Subcutaneous abdominal adipose tissue (tissue), 5 donors: ENCODE measurements around the gene RBM20.
A peak's percentile ranks its signal among the peaks of the same experiment; 100 is the strongest.

Source experiments
- H3K27ac ChIP-seq: one replicate; pipeline ENCODE4 v1.7.0; 2013; ENCODE audit warnings: low read depth, mild to moderate bottlenecking, inconsistent platforms, low read length, moderate library complexity
- H3K27me3 ChIP-seq, 5 donors: one replicate each; pipeline ENCODE4 v1.7.0; 2013; ENCODE audit warnings: low read length in 5 of 5, inconsistent platforms in 1 of 5; ENCODE audit not compliant: control insufficient read depth in 5 of 5, insufficient read depth in 4 of 5
- H3K36me3 ChIP-seq, 5 donors: one replicate each; pipeline ENCODE4 v1.7.0; 2013; ENCODE audit warnings: low read length in 5 of 5; ENCODE audit not compliant: control insufficient read depth in 5 of 5, insufficient read depth in 5 of 5
- H3K4me1 ChIP-seq, 5 donors: one replicate each; pipeline ENCODE4 v1.7.0; 2013; ENCODE audit warnings: low read length in 5 of 5, mild to moderate bottlenecking in 3 of 5, moderate library complexity in 1 of 5; ENCODE audit not compliant: control insufficient read depth in 5 of 5, insufficient read depth in 5 of 5
- H3K4me3 ChIP-seq, 5 donors: one replicate each; pipeline ENCODE4 v1.7.0; 2013; ENCODE audit warnings: low read length in 5 of 5, low read depth in 1 of 5
- H3K9ac ChIP-seq, 5 donors: one replicate each; pipeline ENCODE4 v1.7.0; 2013; ENCODE audit warnings: low read length in 5 of 5, mild to moderate bottlenecking in 4 of 5, moderate library complexity in 3 of 5
- H3K9me3 ChIP-seq, 5 donors: one replicate each; pipeline ENCODE4 v1.7.0; 2013; ENCODE audit warnings: low read length in 5 of 5; ENCODE audit not compliant: control insufficient read depth in 5 of 5
- donor health status: healthy.
- donor health status: healthy.
- donor health status: healthy.
- donor health status: healthy.
- donor health status: healthy.

Gene RBM20

DNA sequence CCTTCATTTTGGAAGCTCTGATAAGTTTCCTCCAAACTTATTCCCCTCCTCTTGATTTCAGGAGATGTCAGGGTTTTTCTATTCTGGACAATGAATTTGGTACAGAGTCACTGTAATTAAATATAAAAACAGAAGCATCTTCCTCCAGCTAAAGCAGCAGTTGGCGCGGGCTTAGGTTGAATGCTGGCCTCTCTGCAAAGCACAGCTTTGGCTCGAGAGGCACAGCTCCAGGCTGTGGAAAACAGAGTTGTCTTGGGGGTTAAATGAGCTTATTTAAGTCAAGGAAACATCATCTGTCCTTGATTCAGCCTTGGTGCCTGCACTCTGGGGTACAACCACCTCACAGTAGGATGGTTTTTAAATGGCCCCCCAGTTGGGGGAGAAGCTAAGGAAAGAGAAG is 192.6 kb downstream of the RBM20 start:
- Histone ChIP-seq H3K27me3 (no peaks in the 10 kb centered on the region), H3K36me3 (no peaks in the 10 kb centered on the region), H3K4me3 (no peak overlapping the region), H3K9me3 (no peaks in the 10 kb centered on the region), H3K27ac (no peak overlapping the region), H3K9ac (no peak overlapping the region), H3K4me1 (peaks cover 2 to 23% (median 20%) of the 10 kb centered on the region in 5 donors)

GRCh38 chr10:110837418-110838171 is 193.5 kb downstream of the RBM20 start:
- Histone ChIP-seq H3K27me3 (no peaks in the 10 kb centered on the region), H3K4me1 (peaks cover 4 to 31% (median 24%) of the 10 kb centered on the region in 5 donors), H3K4me3 (no peak overlapping the region), H3K36me3 (no peaks in the 10 kb centered on the region), H3K9ac (no peak overlapping the region), H3K27ac (no peak overlapping the region), H3K9me3 (no peaks in the 10 kb centered on the region)

DNA sequence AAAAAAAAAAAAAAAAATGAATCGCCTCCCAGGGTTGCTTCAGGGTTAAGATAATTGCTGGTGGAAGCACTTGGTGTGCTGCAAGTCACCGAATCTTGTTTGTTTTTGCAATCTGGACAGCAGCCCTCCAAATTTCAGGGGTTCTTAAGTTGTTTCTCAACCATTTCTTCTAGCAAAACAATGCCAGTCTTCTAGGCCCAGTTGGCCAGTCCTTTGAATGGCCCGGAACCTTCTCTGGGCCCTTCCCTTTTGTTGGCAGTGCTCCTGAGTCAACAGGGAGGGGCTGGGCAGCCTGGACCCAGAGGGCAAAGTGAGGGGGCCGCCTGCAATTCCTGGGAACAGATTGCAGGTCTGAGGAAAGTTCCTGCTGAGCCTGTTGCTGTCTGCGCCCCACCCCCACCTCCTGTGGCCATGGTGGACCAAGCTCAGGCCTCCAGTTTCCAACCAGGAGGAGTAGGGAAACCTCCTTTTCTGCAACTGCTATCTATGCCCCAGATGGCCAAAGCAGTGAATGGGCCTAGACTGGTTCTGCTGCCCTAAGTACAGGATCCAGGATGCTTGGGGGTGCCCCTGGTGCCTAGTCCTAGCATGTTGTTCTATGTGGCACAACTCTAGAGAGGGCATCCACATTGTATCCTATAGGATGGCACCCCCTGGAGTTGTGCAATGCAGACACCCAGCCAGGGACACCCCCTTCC is 196.2 kb downstream of the RBM20 start:
- Histone ChIP-seq H3K27me3 (no peaks in the 10 kb centered on the region), H3K27ac (peak overlapping the region; percentile 55), H3K9me3 (no peaks in the 10 kb centered on the region), H3K9ac (no peak overlapping the region), H3K4me3 (peak overlapping the region in 1 of 5 donors; percentile 29), H3K4me1 (peaks cover 5 to 41% (median 33%) of the 10 kb centered on the region in 5 donors), H3K36me3 (no peaks in the 10 kb centered on the region)

DNA sequence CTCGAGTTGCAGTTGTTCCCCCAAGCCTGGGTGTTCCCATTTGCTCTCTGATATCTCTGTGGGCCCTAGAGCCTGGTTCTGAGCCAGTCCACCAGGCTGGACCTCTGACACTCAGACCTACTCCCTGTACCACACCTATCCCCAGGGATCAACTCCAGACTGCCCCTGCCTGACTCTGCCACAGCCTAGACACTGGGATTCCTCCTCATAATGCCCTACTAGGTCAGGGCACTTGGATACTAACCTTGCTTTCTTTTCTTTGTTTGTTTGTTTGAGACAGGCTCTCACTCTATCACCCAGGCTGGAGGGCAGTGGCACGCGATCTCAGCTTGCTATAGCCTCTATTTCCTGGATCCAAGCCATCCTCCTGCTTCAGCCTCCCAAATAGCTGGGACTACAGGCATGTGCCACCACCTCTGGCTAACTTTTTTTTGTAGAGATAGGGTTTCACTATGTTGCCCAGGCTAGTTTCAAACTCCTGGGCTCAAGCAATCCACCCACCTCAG is 196.8 kb downstream of the RBM20 start:
- H3K36me3 ChIP-seq, result no peaks in the 10 kb centered on the region
- H3K27ac ChIP-seq, result peak overlapping the region; percentile 55
- H3K9ac ChIP-seq, result no peak overlapping the region
- H3K4me1 ChIP-seq, result peaks cover 5 to 38% (median 31%) of the 10 kb centered on the region in 5 donors
- H3K4me3 ChIP-seq, result peak overlapping the region in 1 of 5 donors; percentile 29
- no peaks in the 10 kb centered on the region for H3K27me3 ChIP-seq
- H3K9me3 ChIP-seq, result no peaks in the 10 kb centered on the region

DNA sequence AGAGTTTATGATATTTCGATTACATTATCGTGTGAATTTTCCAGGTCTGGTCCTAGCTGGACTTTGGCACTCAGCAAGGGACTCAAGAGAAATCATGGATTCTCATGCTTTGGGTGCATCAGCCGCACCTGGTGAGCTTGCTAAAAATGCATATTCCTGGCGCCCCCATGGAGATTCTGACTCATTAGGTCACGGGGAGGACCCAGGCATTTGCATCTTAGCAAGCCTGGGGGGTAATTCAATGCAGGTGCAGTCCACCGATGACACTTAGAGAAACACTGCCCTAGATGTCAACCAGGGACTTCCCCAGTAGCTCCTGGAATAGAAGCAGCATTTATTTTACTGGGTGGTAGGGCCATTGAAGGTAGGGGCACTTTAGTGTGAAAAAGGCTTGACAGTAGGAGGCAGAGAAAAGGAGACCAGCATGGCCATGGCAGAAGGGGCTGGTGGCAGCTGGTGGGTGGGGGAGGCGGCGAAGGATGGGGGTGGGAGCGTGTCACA is 197.7 kb downstream of the RBM20 start:
- H3K9ac ChIP-seq, result no peak overlapping the region
- H3K27ac ChIP-seq, result peak overlapping the region; percentile 58
- H3K9me3 ChIP-seq, result no peaks in the 10 kb centered on the region
- no peaks in the 10 kb centered on the region for H3K27me3 ChIP-seq
- peaks cover 5 to 43% (median 34%) of the 10 kb centered on the region in 5 donors for H3K4me1 ChIP-seq
- no peak overlapping the region for H3K4me3 ChIP-seq
- H3K36me3 ChIP-seq, result no peaks in the 10 kb centered on the region

GRCh38 chr10:110842326-110842904 is 198.3 kb downstream of the RBM20 start:
- H3K4me1 ChIP-seq, result peaks cover 5 to 47% (median 34%) of the 10 kb centered on the region in 5 donors
- no peaks in the 10 kb centered on the region for H3K27me3 ChIP-seq
- H3K4me3 ChIP-seq, result no peak overlapping the region
- no peaks in the 10 kb centered on the region for H3K36me3 ChIP-seq
- H3K9ac ChIP-seq, result peak overlapping the region in 1 of 5 donors; percentile 28
- H3K27ac ChIP-seq, result peak overlapping the region; percentile 58
- no peaks in the 10 kb centered on the region for H3K9me3 ChIP-seq

- no peaks in the 10 kb centered on the region for H3K27me3 ChIP-seq
- H3K9me3 ChIP-seq, result no peaks in the 10 kb centered on the region
- no peak overlapping the region for H3K4me3 ChIP-seq
- H3K36me3 ChIP-seq, result no peaks in the 10 kb centered on the region
- H3K4me1 ChIP-seq, result peaks cover 3 to 47% (median 33%) of the 10 kb centered on the region in 5 donors
- no peak overlapping the region for H3K9ac ChIP-seq
- H3K27ac ChIP-seq, result peak overlapping the region; percentile 58
Measured at GRCh38 chr10:110843031-110843430, 198.9 kb downstream of the RBM20 start.

- Histone ChIP-seq H3K36me3 (no peaks in the 10 kb centered on the region), H3K9ac (no peak overlapping the region), H3K27me3 (no peaks in the 10 kb centered on the region), H3K4me1 (peaks cover 3 to 47% (median 33%) of the 10 kb centered on the region in 5 donors), H3K4me3 (no peak overlapping the region), H3K9me3 (no peaks in the 10 kb centered on the region), H3K27ac (peak overlapping the region; percentile 58)
Measured at GRCh38 chr10:110843796-110844616, 199.9 kb downstream of the RBM20 start.

DNA sequence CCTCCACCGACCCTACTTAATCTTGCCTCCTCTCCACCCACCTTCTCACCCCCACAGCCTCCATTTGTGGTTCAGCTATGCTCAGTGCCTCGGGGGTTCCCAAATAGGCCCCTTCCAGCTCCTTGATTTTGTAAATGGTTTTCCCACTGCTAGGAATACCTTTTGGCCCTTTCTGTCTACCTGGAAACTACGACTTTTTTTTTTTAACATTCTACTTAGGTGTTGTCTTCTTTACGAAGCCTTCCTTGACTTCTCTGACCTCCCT is 200.4 kb downstream of the RBM20 start:
- peaks cover 3 to 47% (median 33%) of the 10 kb centered on the region in 5 donors for H3K4me1 ChIP-seq
- no peak overlapping the region for H3K9ac ChIP-seq
- H3K36me3 ChIP-seq, result no peaks in the 10 kb centered on the region
- H3K27ac ChIP-seq, result no peak overlapping the region
- H3K4me3 ChIP-seq, result no peak overlapping the region
- no peaks in the 10 kb centered on the region for H3K9me3 ChIP-seq
- H3K27me3 ChIP-seq, result no peaks in the 10 kb centered on the region
